HL-60/S4 (cell line): ENCODE data around the gene IRAK3.

Experiments used
- in situ Hi-C: fragments of 300-500 bp; cut with MboI; formaldehyde crosslinking; loops from 2 replicates; pipeline ENCODE4 v1.14.3; 2022; ENCODE audit warnings: low sequenced_read_pairs

The IRAK3 gene

DNA sequence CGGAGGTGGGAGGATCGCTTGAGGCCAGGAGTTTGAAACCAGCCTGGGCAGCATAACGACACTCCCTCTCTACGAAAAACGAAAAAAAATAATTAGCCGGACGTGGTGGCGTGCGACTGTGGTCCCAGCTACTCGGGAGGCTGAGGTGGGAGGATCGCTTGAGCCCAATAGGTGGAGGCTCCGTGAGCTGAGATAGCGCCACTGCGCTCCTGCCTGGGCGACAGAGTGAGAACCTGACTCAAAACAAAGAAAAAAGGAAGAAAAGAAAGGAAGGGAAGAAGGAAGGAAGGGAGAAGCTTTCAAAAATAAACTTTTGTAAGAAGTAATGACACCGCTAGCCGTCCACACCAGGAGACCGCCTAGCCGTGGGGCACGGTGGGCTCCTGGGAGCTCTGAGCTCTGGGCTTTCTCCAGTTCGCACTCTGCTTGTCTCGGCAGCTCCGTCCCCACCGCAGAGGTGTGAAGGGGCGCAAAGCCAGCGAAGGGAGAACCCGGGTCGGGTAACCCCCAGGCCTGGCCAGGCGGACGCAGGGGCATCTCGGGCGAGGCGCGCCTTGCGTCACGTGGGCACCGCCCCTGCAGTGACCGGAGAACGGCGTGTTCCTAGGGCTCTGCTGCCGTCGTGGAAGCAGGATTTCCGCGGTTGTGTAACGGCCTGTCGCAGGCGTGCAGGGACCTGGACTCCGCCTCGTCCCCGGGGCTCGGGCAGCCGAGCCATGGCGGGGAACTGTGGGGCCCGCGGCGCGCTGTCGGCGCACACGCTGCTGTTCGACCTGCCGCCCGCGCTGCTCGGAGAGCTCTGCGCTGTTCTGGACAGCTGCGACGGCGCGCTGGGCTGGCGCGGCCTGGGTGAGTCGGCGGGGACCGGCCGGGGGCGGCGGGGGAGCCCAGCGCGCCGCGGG, at the start of gene IRAK3:
IRAK3 (plus strand) TSS at position 631 of the 902 bp plus-strand sequence; CDS start at position 717, 86 bp downstream.
- in situ Hi-C loops, result no loop called here

DNA sequence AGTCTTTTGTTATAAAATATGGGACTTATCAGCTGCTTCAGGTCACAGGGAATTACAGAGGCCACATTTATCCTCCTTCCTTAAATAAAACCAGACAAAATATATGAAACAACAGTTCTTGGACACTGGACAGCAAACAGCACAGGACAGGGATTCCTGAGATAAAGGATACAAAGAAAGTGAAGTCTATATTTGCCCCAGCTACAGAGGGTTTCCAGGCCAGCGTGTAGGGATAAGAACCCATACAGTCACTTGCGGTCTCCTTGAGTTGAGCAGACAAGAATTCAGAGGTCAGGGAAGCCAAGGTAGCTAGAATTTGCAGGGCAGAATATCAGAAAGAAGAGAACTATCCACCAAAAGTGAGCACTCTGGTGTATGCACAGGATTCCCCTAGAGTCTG, 49.7 kb upstream of the IRAK3 start:
- in situ Hi-C loops, result no loop called here

DNA sequence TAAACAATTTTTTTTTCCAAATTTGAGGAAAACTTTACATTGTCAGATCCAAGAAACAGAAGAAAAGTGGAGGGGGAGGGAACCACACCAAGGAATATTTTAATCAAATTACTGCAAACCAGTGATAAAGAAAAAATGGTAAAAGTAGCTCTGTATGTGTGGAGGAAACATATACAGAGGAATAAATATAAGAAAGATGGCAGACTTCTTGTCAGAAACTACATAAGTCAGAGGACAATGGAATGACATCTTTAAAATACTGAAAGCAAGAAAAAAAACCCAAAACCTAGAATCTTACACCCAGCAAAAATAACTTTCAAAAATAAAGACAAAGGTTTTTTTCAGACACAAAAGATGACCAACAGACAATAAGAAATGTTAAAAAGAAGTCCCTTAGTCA, 48.3 kb upstream of the IRAK3 start:
- in situ Hi-C loops, result loop anchor here (10.0 kb wide), 1 partner anchor 264 kb away; no protein-coding TSS in a partner anchor

DNA sequence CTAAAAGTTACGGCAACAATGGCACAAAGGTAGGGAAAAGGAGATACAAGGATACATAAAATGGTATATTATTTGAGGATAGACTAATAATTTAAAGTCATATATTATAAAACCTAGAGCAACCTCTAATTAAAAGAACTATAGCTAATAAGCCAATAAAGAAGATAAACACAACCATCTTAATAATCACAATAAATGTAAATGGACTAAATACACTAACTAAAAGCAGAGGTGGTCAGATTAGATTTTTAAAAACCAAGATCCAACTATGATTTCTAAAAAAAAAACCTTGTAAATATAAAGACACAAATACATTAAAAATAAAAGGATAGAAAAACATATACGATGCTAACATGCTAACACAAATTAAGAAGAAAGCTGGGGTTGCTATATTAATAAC, 47.7 kb upstream of the IRAK3 start:
- in situ Hi-C loops, result loop anchor here (10.0 kb wide), 1 partner anchor 264 kb away; no protein-coding TSS in a partner anchor

DNA sequence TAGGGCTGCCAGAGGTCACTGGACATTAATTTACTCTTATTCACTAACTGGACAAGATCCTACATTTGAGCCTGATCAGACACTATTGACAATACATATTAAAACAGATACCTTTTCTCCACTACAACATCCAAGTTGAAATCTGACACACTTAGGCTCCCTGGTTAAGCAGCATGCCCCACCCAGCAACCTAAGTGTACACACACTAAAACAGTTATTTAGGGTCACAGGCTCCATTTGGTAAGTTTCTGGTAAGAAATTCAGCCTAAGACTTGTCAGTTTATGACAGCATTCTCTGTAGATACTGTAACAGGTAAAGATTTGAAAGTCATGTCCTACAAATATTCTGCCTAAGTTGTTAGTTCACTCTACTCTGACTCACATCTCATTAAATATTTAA, 46.2 kb upstream of the IRAK3 start:
- in situ Hi-C loops, result loop anchor here (10.0 kb wide), 1 partner anchor 262 kb away; no protein-coding TSS in a partner anchor

DNA sequence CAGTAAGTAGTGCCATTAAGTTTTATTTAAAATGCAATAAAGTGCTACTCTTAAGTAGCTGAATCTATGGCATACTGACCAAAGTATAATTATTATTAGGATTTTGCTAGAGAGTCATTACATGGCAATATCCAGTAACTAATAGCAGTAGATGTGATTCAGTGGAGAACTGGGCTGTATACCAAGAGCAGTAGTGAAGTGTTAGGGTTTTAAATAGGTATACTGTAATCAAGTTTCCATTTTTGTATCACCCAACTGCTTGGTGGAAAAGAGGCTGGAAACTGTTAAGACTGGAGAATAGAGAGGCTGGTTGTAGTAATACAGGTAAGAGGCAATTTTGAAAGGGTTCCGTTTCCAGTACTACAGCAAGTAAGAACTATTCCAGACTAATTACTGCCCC, 45.1 kb upstream of the IRAK3 start:
- in situ Hi-C loops, result loop anchor here (10.0 kb wide), 1 partner anchor 261 kb away; no protein-coding TSS in a partner anchor

DNA sequence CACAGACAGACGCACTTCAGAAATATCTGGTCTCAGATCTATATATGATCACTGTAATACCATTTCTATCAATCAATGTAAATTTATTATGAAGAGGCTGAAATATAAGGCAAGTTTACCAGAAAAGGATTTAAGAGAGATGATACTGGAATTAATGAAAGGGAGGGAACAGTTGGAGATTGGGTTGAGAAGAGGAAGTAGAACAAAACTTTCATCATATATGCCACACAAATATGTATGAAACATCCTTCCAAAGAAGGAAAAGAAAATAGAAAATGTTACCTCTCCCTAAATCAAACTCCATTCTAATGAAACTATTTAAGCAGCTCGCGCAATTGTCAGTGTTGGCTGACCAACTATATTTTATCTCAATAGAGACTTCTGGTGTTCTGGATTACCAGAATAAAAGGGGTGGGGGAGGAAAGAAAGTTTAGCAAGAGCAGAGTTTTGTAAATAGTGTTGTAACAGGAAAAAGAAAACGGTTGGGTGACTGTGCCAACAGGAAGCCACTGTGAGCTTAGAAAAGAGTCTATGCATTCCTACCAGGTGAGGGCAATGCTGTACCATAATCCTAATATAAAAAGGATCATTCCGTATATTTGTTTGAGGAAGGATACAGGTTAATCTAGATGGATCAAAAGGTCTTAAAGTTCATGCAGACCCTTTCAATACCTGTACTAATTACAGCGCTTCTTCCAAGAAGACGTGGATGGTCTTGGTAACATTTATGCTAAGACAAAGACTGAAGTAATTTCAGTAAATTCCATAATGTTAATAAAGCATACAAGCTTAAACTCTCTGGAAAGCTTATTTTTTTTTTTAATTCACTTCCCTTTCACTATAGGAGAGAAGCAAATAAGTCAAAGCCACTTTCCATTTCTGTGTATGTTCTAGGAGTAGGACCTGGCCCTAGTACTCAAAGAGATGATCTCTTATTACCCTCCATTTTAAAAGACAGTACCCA, 43.9 kb upstream of the IRAK3 start:
- in situ Hi-C loops, result loop anchor here (10.0 kb wide), 1 partner anchor 260 kb away; no protein-coding TSS in a partner anchor

GRCh38 chr12:66149702-66150398, 39.2 kb upstream of the IRAK3 start:
- in situ Hi-C loops, result loop anchor here (10.0 kb wide), 1 partner anchor 255 kb away; no protein-coding TSS in a partner anchor

DNA sequence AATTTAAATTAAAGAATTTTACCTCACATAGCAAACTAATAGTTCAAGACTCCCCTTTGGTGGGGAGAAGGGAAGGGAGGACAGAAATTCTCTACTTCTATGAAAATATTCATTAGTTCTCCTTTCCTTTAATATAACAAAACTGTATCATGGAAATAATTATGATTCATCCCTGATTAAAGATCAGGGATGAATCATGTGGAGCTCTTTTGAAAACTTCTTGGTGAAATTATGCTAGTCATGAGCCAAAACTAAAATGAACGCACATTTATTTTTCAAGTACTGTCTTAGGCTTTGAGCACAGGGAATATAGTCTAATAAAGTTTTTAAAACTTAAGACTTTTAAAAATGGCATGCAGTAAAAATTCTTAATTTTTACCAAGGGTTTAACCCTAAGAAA, 36.3 kb upstream of the IRAK3 start:
- in situ Hi-C loops, result no loop called here

- in situ Hi-C loops, result no loop called here
Measured at GRCh38 chr12:66154776-66155175, 34.2 kb upstream of the IRAK3 start.

- in situ Hi-C loops, result no loop called here
Measured at GRCh38 chr12:66156654-66157053, 32.4 kb upstream of the IRAK3 start.

DNA sequence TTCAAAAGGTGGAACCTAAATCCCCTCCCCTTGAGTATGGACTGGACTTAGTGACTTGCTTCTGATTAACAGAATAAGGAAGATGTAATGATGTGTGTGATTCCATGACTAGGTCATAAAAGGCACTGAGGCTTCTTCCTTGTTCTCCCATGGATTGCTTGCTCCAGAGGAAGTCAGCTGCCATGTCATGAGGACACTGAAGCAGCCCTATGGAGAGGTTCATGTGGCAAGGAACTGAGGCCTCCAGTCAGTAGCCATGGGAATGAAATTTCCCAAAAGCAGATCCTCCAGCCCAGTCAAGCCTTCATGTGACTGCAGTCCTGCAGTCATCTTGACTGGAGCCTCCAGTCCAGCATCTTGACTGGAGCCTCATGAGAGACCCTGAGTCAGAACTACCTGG, 29.9 kb upstream of the IRAK3 start:
- in situ Hi-C loops, result no loop called here

- in situ Hi-C loops, result no loop called here
Measured at GRCh38 chr12:66160704-66161103, 28.3 kb upstream of the IRAK3 start.

- in situ Hi-C loops, result no loop called here
Measured at GRCh38 chr12:66162701-66163100, 26.3 kb upstream of the IRAK3 start.

GRCh38 chr12:66163289-66163688, 25.7 kb upstream of the IRAK3 start:
- in situ Hi-C loops, result no loop called here

DNA sequence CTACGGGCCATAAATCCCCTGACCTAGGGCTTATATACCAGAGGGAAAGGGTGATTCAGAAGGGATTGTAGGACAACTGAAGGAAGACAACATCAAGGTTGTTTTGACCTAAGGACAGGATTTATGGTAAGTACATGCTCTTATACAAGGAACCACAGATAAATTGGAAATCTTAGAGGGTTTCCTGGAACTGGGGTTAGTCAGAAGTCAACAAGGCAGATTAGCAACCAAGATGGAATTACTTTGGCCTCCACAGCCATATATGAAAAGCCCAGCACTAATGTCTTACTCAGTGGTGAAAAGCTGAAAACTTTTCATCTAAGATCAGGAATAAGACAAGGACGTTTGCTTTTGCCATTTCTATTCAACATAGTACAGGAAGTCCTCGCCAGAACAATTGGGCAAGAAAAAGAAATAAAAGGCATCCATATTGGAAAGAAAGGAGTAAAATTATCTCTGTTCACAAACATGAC, 24.6 kb upstream of the IRAK3 start:
- in situ Hi-C loops, result no loop called here

GRCh38 chr12:66165141-66165540, 23.9 kb upstream of the IRAK3 start:
- in situ Hi-C loops, result no loop called here

DNA sequence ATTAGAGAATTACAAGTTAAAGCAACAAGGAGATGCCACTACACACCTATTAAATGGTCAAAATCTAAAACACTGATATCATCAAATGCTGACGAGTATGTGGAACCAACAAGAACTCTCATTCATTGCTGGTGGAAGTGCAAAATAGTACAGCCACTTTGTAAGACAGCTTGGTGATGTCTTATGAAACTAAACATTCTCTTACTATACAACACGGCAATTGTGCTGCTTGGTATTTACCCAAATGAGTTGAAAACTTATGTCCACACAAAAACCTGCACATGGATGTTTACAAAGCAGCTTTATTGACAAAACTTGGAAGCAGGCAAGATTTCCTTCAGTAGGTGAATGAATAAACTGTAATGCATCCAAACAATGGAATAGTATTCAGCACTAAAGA, 22.5 kb upstream of the IRAK3 start:
- in situ Hi-C loops, result no loop called here

DNA sequence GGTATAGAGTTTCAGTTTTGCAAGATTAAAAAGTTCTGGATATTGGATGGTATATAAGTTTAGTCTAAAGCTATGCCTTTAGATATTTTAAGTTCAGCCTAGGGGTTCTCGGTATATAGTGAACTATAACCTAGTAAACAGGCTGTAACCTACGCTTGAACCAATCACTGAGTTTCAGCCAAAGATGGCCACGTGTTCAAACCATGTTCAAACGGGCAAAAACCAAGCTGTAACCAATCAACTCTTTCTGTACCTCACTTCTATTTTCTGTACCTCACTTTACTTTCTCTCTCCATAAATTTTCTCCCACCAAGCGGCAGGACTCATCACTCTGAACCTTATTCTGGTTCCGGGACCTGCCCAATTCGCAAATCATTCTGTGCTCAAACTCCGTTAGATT, 20.6 kb upstream of the IRAK3 start:
- in situ Hi-C loops, result no loop called here
